Peyer's patch (tissue), 4 donors: ENCODE data around the gene GALNT17. TPM values are rescaled to one million over a fixed set of nuclear protein-coding genes. Genes with fewer than 3 reads are reported as not detected.

Source experiments
- DNase-seq, 3 donors: peaks; one replicate each; pipeline ENCODE4 v3.0.0-alpha.2; 2017 to 2019
- H3K27ac ChIP-seq, 4 donors: fragments of 200-600 bp; sonication (generic); one replicate each; pipeline ENCODE4 v1.5.1; 2016 to 2019
- H3K27me3 ChIP-seq, 2 donors: fragments of 200-600 bp; sonication (generic); one replicate each; pipeline ENCODE4 v1.5.1; 2019
- H3K36me3 ChIP-seq, 3 donors: fragments of 200-600 bp; sonication (generic); one replicate each; pipeline ENCODE4 v1.5.1; 2016 to 2019
- H3K4me1 ChIP-seq, 4 donors: fragments of 200-600 bp; sonication (generic); one replicate each; pipeline ENCODE4 v1.5.1; 2016 to 2019
- H3K4me3 ChIP-seq, 4 donors: fragments of 200-600 bp; sonication (generic); 1 replicate in 3 of 4; 2 replicates in 1 of 4; pipeline ENCODE4 v1.5.1; 2016 to 2019; ENCODE audit warnings: mild to moderate bottlenecking in 1 of 4
- H3K9me3 ChIP-seq, 4 donors: fragments of 200-600 bp; sonication (generic); one replicate each; pipeline ENCODE4 v1.5.1; 2016 to 2019; ENCODE audit warnings: mild to moderate bottlenecking in 1 of 4
- CTCF ChIP-seq, 6 experiments: fragments of 450-650 bp in 4 of 6; fragments of 200-600 bp in 2 of 6; sonication (generic) in 1 of 6; IDR thresholded peaks; one replicate each; pipeline ENCODE4 v1.5.1; 2017 to 2019; ENCODE audit warnings: antibody characterized with exemption in 6 of 6, mild to moderate bottlenecking in 3 of 6, moderate library complexity in 1 of 6
- POLR2A ChIP-seq, 2 donors: fragments of 450-650 bp; IDR thresholded peaks; one replicate each; pipeline ENCODE4 v1.5.1; 2017; ENCODE audit warnings: antibody characterized with exemption in 2 of 2, mild to moderate bottlenecking in 2 of 2, moderate library complexity in 2 of 2
- total RNA-seq, 4 donors: library from RNA; depleted of rRNA; stranded (reverse); fragments of >200 nt; gene quantifications; one replicate each; pipeline ENCODE4 v1.1.0, GENCODE V29; 2016

GALNT17 gene
- total RNA-seq, 4 donors from 2014 or later = 0.88 to 17.3 (median 2.3) TPM

GRCh38 chr7:71334541-71334940 is 202.6 kb downstream of the GALNT17 start:
- Histone ChIP-seq H3K27me3 (no peaks in the 10 kb centered on the region), H3K36me3 (no peaks in the 10 kb centered on the region), H3K27ac (no peak overlapping the region), H3K4me3 (no peak overlapping the region), H3K4me1 (no peaks in the 10 kb centered on the region), H3K9me3 (peaks cover 0 to 3% (median 0%) of the 10 kb centered on the region in 4 donors)
- no peak for TF ChIP-seq POLR2A (IDR thresholded peaks at IDR 0.05)
- TF ChIP-seq CTCF (IDR thresholded peaks at IDR 0.05) = no peak
- DNase-seq = no peak

GRCh38 chr7:71338866-71339265 is 206.9 kb downstream of the GALNT17 start:
- no peaks in the 10 kb centered on the region for H3K27me3 ChIP-seq
- no peaks in the 10 kb centered on the region for H3K36me3 ChIP-seq
- peaks cover 0 to 3% (median 0%) of the 10 kb centered on the region in 4 donors for H3K9me3 ChIP-seq
- H3K27ac ChIP-seq = no peak overlapping the region
- DNase-seq = no peak
- H3K4me3 ChIP-seq = no peak overlapping the region
- TF ChIP-seq POLR2A (IDR thresholded peaks at IDR 0.05) = no peak
- no peak for TF ChIP-seq CTCF (IDR thresholded peaks at IDR 0.05)
- H3K4me1 ChIP-seq = no peaks in the 10 kb centered on the region

- Histone ChIP-seq H3K36me3 (no peaks in the 10 kb centered on the region), H3K4me3 (no peak overlapping the region), H3K27me3 (no peaks in the 10 kb centered on the region), H3K4me1 (no peaks in the 10 kb centered on the region), H3K27ac (no peak overlapping the region), H3K9me3 (peaks cover 0 to 3% (median 0%) of the 10 kb centered on the region in 4 donors)
- DNase-seq = no peak
- TF ChIP-seq POLR2A (IDR thresholded peaks at IDR 0.05) = no peak
- no peak for TF ChIP-seq CTCF (IDR thresholded peaks at IDR 0.05)
Observed at GRCh38 chr7:71339924-71340323, 208.0 kb downstream of the GALNT17 start.

- no peak for DNase-seq
- H3K4me3 ChIP-seq = no peak overlapping the region
- H3K36me3 ChIP-seq = no peaks in the 10 kb centered on the region
- no peaks in the 10 kb centered on the region for H3K27me3 ChIP-seq
- H3K27ac ChIP-seq = no peak overlapping the region
- TF ChIP-seq POLR2A (IDR thresholded peaks at IDR 0.05) (no peak), CTCF (IDR thresholded peaks at IDR 0.05) (no peak)
- H3K9me3 ChIP-seq = peaks cover 0 to 3% (median 0%) of the 10 kb centered on the region in 4 donors
- no peaks in the 10 kb centered on the region for H3K4me1 ChIP-seq
Observed at GRCh38 chr7:71342202-71342601, 210.3 kb downstream of the GALNT17 start.

GRCh38 chr7:71343039-71343438 is 211.1 kb downstream of the GALNT17 start:
- H3K9me3 ChIP-seq = no peaks in the 10 kb centered on the region
- no peaks in the 10 kb centered on the region for H3K36me3 ChIP-seq
- no peak overlapping the region for H3K27ac ChIP-seq
- no peaks in the 10 kb centered on the region for H3K27me3 ChIP-seq
- DNase-seq = no peak
- TF ChIP-seq POLR2A (IDR thresholded peaks at IDR 0.05) (no peak), CTCF (IDR thresholded peaks at IDR 0.05) (no peak)
- H3K4me1 ChIP-seq = no peaks in the 10 kb centered on the region
- H3K4me3 ChIP-seq = no peak overlapping the region

- no peak overlapping the region for H3K4me3 ChIP-seq
- H3K4me1 ChIP-seq = no peaks in the 10 kb centered on the region
- TF ChIP-seq POLR2A (IDR thresholded peaks at IDR 0.05) = no peak
- TF ChIP-seq CTCF (IDR thresholded peaks at IDR 0.05) = no peak
- H3K27ac ChIP-seq = no peak overlapping the region
- no peaks in the 10 kb centered on the region for H3K27me3 ChIP-seq
- DNase-seq = no peak
- H3K36me3 ChIP-seq = no peaks in the 10 kb centered on the region
- H3K9me3 ChIP-seq = no peaks in the 10 kb centered on the region
Observed at GRCh38 chr7:71343892-71344291, 211.9 kb downstream of the GALNT17 start.
